OCI-LY3 (cell line): ENCODE measurements around the gene TNS1.

Experiments
- H2AFZ ChIP-seq: fragments of 200-600, 300-600 bp; shearing (Covaris generic); 2 replicates; pipeline ENCODE4 v1.6.0; 2014; ENCODE audit warnings: antibody characterized with exemption, low read depth, low read length
- H3K27ac ChIP-seq: fragments of 200-600, 300-600 bp; sonication (generic); 2 replicates; pipeline ENCODE4 v1.5.1; 2014; ENCODE audit warnings: mild to moderate bottlenecking, low read length, moderate library complexity, mixed read lengths
- H3K27me3 ChIP-seq: fragments of 200-600, 300-600 bp; sonication (generic); 2 replicates; pipeline ENCODE4 v1.6.1; 2014; ENCODE audit warnings: low read depth, low read length, mixed read lengths
- H3K36me3 ChIP-seq: fragments of 200-600, 300-600 bp; sonication (generic); replicated peaks from 2 replicates; pipeline ENCODE3; 2014; ENCODE audit warnings: low read depth, low read length, mixed read lengths
- H3K4me1 ChIP-seq: fragments of 300-600, 200-600 bp; sonication (generic); 2 replicates; pipeline ENCODE4 v1.6.1; 2014; ENCODE audit warnings: low read length, mixed read lengths
- H3K4me2 ChIP-seq: fragments of 200-600, 300-600 bp; sonication (generic); 2 replicates; pipeline ENCODE4 v1.6.1; 2014; ENCODE audit warnings: low read length, mixed read lengths
- H3K4me3 ChIP-seq: fragments of 300-600, 200-600 bp; sonication (generic); 2 replicates; pipeline ENCODE4 v1.5.1; 2014; ENCODE audit warnings: antibody characterized with exemption, mild to moderate bottlenecking, low read length, moderate library complexity
- H3K79me2 ChIP-seq: fragments of 300-600, 200-600 bp; shearing (Covaris generic); 2 replicates; pipeline ENCODE4 v1.6.1; 2014; ENCODE audit warnings: mild to moderate bottlenecking, low read length, mixed read lengths
- H3K9ac ChIP-seq: fragments of 300-600, 200-600 bp; shearing (Covaris generic); 2 replicates; pipeline ENCODE4 v1.6.0; 2014; ENCODE audit warnings: mild to moderate bottlenecking, low read length, moderate library complexity
- H3K9me3 ChIP-seq: fragments of 200-600, 300-600 bp; shearing (Covaris generic); 2 replicates; pipeline ENCODE4 v1.6.1; 2014; ENCODE audit warnings: low read length, mixed read lengths; ENCODE audit not compliant: insufficient read depth
- H4K20me1 ChIP-seq: fragments of 200-600, 300-600 bp; sonication (generic); 2 replicates; pipeline ENCODE4 v1.6.1; 2016; ENCODE audit warnings: low read length, mixed read lengths; ENCODE audit not compliant: insufficient read depth
- CTCF ChIP-seq: fragments of 200-600, 300-600 bp; sonication (generic); IDR thresholded peaks from 2 replicates; pipeline ENCODE4 v1.5.1; 2014; ENCODE audit warnings: antibody characterized with exemption, low read length, low read depth
- EZH2phosphoT487 ChIP-seq: fragments of 200-600 bp; shearing (Covaris generic); IDR thresholded peaks from 2 replicates; pipeline ENCODE4 v1.6.1; 2018; ENCODE audit warnings: antibody characterized with exemption, mixed run types, low read depth

TNS1 gene

GRCh38 chr2:217947383-217948350 is 55.1 kb downstream of the TNS1 start:
- H3K79me2 ChIP-seq, result no peaks in the 10 kb centered on the region
- H3K4me2 ChIP-seq, result no peak overlapping the region
- no peak overlapping the region for H3K9ac ChIP-seq
- no peaks in the 10 kb centered on the region for H3K9me3 ChIP-seq
- TF ChIP-seq CTCF, result peak; percentile 9; the same call in 1 of the 2 replicates
- no peak for TF ChIP-seq EZH2phosphoT487
- no peaks in the 10 kb centered on the region for H3K36me3 ChIP-seq
- peaks cover 18% of the 10 kb centered on the region for H3K4me1 ChIP-seq
- no peak overlapping the region for H3K27ac ChIP-seq
- H3K27me3 ChIP-seq, result peaks cover 7% of the 10 kb centered on the region; the same call in 1 of the 2 replicates
- H4K20me1 ChIP-seq, result no peaks in the 10 kb centered on the region
- no peak overlapping the region for H2AFZ ChIP-seq
- no peak overlapping the region for H3K4me3 ChIP-seq

GRCh38 chr2:217946051-217946450 is 56.7 kb downstream of the TNS1 start:
- no peaks in the 10 kb centered on the region for H4K20me1 ChIP-seq
- no peak for TF ChIP-seq CTCF
- TF ChIP-seq EZH2phosphoT487, result no peak
- peaks cover 7% of the 10 kb centered on the region; the same call in 1 of the 2 replicates for H3K27me3 ChIP-seq

GRCh38 chr2:217945530-217945929 is 57.3 kb downstream of the TNS1 start:
- H3K4me1 ChIP-seq, result peaks cover 36% of the 10 kb centered on the region
- H3K27ac ChIP-seq, result no peak overlapping the region
- H2AFZ ChIP-seq, result no peak overlapping the region
- H3K9me3 ChIP-seq, result no peaks in the 10 kb centered on the region
- TF ChIP-seq CTCF (no peak), EZH2phosphoT487 (no peak)
- H3K4me3 ChIP-seq, result no peak overlapping the region
- no peaks in the 10 kb centered on the region for H4K20me1 ChIP-seq
- peaks cover 7% of the 10 kb centered on the region; the same call in 1 of the 2 replicates for H3K27me3 ChIP-seq
- H3K9ac ChIP-seq, result no peak overlapping the region
- H3K79me2 ChIP-seq, result no peaks in the 10 kb centered on the region; the same call in 1 of the 2 replicates
- H3K36me3 ChIP-seq, result no peaks in the 10 kb centered on the region
- H3K4me2 ChIP-seq, result no peak overlapping the region

More at GRCh38 chr2:217946051-217946450, 56.7 kb downstream of the TNS1 start:
- no peaks in the 10 kb centered on the region for H3K36me3 ChIP-seq
- H3K79me2 ChIP-seq, result no peaks in the 10 kb centered on the region; the same call in 1 of the 2 replicates
- H3K4me1 ChIP-seq, result peaks cover 31% of the 10 kb centered on the region
- no peak overlapping the region for H3K4me2 ChIP-seq
- no peak overlapping the region for H2AFZ ChIP-seq
- no peak overlapping the region for H3K4me3 ChIP-seq
- H3K9me3 ChIP-seq, result no peaks in the 10 kb centered on the region
- no peak overlapping the region for H3K9ac ChIP-seq
- no peak overlapping the region for H3K27ac ChIP-seq

- Histone ChIP-seq H3K9ac (no peak overlapping the region), H3K9me3 (no peaks in the 10 kb centered on the region), H3K36me3 (no peaks in the 10 kb centered on the region), H4K20me1 (no peaks in the 10 kb centered on the region), H3K4me2 (no peak overlapping the region), H3K27ac (no peak overlapping the region), H2AFZ (no peak overlapping the region), H3K4me3 (no peak overlapping the region), H3K79me2 (no peaks in the 10 kb centered on the region; the same call in 1 of the 2 replicates), H3K27me3 (peaks cover 7% of the 10 kb centered on the region; the same call in 1 of the 2 replicates), H3K4me1 (peaks cover 37% of the 10 kb centered on the region)
- TF ChIP-seq CTCF (no peak), EZH2phosphoT487 (no peak)
Observed at GRCh38 chr2:217944923-217945322, 57.9 kb downstream of the TNS1 start.
